Bronchial epithelial cell (primary cell): ENCODE results near the gene CMC4. TPM values are rescaled to one million over a fixed set of nuclear protein-coding genes. Genes with fewer than 3 reads are reported as not detected.

ENCODE experiments used
- DNase-seq: peaks from one replicate; pipeline ENCODE4 v3.0.0-alpha.2; 2010; ENCODE audit warnings: low read depth
- FAIRE-seq: peaks from 2 replicates; lab custom pipeline; 2011; peaks lifted over from hg19 to GRCh38; lab: Jason Lieb, UNC
- H3K27me3 ChIP-seq: 2 replicates; pipeline ENCODE4 v1.5.1; 2011; ENCODE audit warnings: low read length; ENCODE audit not compliant: control insufficient read depth, insufficient read depth
- H3K36me3 ChIP-seq: 2 replicates; pipeline ENCODE4 v1.5.1; 2011; ENCODE audit warnings: low read length; ENCODE audit not compliant: control insufficient read depth, insufficient read depth
- H3K4me3 ChIP-seq: 2 replicates; pipeline ENCODE4 v1.5.1; 2011; ENCODE audit warnings: mild to moderate bottlenecking, low read depth, low read length, control low read depth
- CTCF ChIP-seq: IDR thresholded peaks from 2 replicates; pipeline ENCODE4 v1.5.1; 2011; ENCODE audit warnings: mild to moderate bottlenecking, moderate library complexity, low read length, control low read depth, inconsistent platforms; ENCODE audit not compliant: insufficient read depth, severe bottlenecking
- total RNA-seq: library from RNA; depleted of rRNA; stranded (reverse); fragments of >200 nt; gene quantifications from 2 replicates; pipeline ENCODE4 v1.2.1, GENCODE V29; 2014

The CMC4 gene
- total RNA-seq, 1 donor from 2014 or later: 16.1 TPM

- FAIRE-seq: no peak
- Histone ChIP-seq H3K4me3 (peak overlapping the region; percentile 60), H3K36me3 (no peaks in the 10 kb centered on the region), H3K27me3 (no peaks in the 10 kb centered on the region)
- no peak for TF ChIP-seq CTCF
- no peak for DNase-seq
These were observed 317 bp downstream of the CMC4 start for GRCh38 chrX:155070663-155070974.

GRCh38 chrX:155070038-155070437, 898 bp downstream of the CMC4 start:
- no peak for DNase-seq

GRCh38 chrX:155069414-155069813, 1.5 kb downstream of the CMC4 start:
- no peaks in the 10 kb centered on the region for H3K36me3 ChIP-seq
- FAIRE-seq: no peak
- no peaks in the 10 kb centered on the region for H3K27me3 ChIP-seq
- no peak for TF ChIP-seq CTCF
- H3K4me3 ChIP-seq: peak overlapping the region; percentile 60
- no peak for DNase-seq

More at GRCh38 chrX:155070038-155070437, 898 bp downstream of the CMC4 start:
- Histone ChIP-seq H3K36me3 (no peaks in the 10 kb centered on the region), H3K4me3 (peak overlapping the region; percentile 60), H3K27me3 (no peaks in the 10 kb centered on the region)
- TF ChIP-seq CTCF: no peak
- FAIRE-seq: no peak

GRCh38 chrX:155068165-155068564, 2.8 kb downstream of the CMC4 start:
- FAIRE-seq: no peak
- H3K4me3 ChIP-seq: no peak overlapping the region
- H3K27me3 ChIP-seq: no peaks in the 10 kb centered on the region
- no peaks in the 10 kb centered on the region for H3K36me3 ChIP-seq
- TF ChIP-seq CTCF: no peak
- peak; percentile 54 for DNase-seq

- Histone ChIP-seq H3K27me3 (no peaks in the 10 kb centered on the region), H3K36me3 (no peaks in the 10 kb centered on the region), H3K4me3 (no peak overlapping the region)
- DNase-seq (peak; percentile 51), FAIRE-seq (no peak)
- TF ChIP-seq CTCF: no peak
These were observed 5.8 kb downstream of the CMC4 start for GRCh38 chrX:155065035-155065734.

- DNase-seq (no peak), FAIRE-seq (no peak)
- TF ChIP-seq CTCF: no peak
- no peak overlapping the region for H3K4me3 ChIP-seq
- H3K36me3 ChIP-seq: peaks cover 3% of the 10 kb centered on the region
- H3K27me3 ChIP-seq: no peaks in the 10 kb centered on the region
These were observed 9.2 kb downstream of the CMC4 start for GRCh38 chrX:155061760-155062159.
